GM19468 (cell line): Measurements from ENCODE around the gene WIPF1.
"Not testable (repeated sequence)": the region's sequence is repeated elsewhere in the genome, so short reads cannot be mapped to it uniquely, and the experiment has no call there.

ENCODE experiments used
- ATAC-seq: cut with Tn5 transposase; IDR thresholded peaks from one replicate; pipeline ENCODE4 v1.9.1; 2021; ENCODE audit warnings: mild to moderate bottlenecking, moderate library complexity, moderate number of reproducible peaks; ENCODE audit not compliant: unreplicated experiment; ENCODE audit errors: extremely low read depth

The WIPF1 gene

DNA sequence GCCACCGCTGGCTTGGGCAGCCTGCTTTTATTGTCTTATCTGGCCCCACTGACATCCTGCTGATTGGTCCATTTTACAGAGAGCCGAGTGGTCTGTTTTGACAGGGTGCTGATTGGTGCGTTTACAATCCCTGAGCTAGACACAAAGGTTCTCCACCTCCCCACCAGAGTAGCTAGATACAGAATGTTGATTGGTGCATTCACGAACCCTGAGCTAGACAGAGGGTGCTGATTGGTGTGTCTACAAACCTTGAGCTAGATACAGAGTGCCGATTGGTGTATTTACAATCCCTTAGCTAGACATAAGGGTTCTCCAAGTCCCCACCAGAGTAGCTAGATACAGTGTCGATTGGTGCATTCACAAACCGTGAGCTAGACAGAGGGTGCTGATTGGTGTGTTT lies 49.6 kb downstream of the WIPF1 start:
- not testable (repeated sequence) for ATAC-seq

DNA sequence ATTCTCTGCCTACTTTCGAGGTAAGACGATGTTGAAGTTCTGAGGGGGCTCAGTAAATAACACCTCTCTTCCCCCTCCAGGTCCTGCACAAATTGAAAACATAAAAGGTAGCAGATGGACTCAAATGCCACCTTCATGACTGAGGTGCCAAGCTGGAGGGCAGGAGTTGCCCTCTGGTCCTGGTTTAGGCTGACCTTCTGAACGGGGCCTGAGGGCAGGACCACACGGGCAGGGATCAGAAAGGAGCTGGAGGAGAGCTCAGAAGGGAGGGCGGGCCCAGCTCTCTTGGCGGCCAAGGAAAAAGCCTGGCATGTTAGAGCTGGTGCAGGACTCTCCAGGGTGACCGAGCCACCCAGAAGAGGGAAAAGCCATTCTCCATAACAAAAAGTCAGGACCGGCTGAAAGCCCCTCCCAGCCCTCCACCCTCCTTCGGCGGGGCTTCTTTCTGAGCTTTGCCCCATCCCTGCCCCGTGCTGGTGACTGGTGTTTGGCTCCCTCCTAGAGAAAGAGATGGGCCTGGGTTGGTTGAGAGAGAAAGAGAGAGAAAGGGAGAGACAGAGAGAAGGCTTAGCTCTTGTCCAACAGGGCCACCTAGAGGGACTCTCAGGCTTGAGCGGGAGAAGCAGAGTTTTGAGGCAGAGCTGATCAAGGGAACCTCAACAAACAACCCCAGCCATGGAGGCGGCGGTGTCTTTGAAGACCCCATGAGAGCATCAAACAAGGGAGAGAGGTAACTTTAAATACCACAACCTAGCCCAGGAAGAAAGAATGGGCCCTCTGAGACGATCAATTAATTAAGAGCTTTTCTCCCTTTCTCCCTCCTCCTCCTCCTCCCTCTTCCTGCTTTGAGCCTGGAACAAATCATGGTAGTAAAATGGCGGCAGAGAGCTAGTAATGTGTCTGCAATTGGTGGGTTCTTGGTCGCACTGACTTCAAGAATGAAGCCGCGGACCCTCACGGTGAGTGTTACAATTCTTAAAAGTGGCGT lies 50.8 kb downstream of the WIPF1 start:
- ATAC-seq, result no peak

DNA sequence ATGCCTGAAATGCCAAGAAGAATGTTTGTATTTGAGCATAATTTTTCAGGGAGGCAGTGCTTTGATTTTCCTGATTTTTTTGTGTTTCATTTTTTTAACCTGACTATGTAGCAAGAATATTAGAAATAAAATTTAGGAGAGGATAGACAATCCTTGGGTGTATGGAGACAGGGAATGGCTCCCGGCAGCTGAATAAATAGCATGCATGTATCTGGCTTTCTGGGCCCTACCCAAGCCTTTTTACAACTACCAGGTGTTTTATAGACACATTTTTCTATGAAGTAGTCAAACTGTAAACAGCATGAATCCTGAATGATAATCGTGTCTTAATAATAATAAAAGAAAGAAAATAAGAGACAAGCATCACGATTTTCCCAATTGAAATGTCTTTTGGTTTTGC lies 52.4 kb downstream of the WIPF1 start:
- no peak for ATAC-seq

DNA sequence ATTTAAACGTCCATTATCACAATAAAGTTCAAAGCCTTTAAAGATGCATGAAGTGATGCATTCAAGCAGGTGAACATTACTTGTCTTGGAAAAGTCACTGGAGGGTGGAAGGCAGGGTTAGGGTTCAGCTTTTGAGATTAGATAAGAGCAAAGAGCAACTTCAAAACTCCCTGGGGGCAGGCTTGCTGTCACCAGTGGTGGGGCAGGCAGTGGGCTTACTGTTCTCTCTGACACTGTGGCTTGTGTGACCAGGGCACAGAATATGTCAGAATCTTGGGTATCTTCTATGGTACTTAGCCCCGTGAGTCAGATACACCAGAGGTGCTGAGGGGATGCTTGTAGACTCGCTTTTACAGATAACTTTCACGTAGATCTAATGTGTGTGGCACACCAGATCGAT lies 52.8 kb downstream of the WIPF1 start:
- ATAC-seq, result no peak

DNA sequence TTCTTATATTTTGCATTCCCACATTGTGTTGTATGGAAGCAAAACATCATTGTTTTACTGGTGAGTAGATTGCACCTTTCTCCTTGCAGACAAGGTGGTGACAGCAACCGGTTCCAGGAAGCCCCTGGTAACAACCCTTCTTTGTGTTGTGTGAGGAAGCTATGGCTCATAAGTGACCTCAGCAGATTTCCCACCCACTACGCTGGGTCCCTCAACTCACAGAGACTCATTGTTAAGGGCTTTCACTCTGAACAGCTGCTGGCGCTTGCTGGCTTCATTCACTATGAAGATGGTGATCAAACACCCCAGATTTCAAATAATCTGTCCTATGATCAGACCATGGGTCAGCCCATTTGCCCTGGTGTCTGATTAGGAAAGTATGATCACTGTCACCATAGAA lies 53.4 kb downstream of the WIPF1 start:
- ATAC-seq, result no peak

DNA sequence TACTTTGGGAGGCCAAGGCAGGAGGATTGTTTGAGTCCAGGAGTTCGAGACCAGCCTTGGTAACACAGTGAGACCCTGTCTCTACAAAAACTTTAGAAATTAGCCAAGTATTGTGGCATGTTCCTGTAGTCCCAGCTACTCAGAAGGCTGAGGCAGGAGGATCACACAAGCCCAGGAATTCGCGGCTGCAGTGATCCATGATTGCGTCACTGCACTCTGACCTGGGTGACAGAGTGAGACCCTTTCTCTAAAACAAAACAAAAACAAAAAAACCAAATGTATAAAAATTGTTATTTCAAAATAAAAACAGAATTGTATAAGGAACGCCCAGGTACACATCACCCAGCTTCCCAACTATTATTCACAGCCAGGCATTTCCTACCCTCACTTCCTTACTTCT lies 56.7 kb downstream of the WIPF1 start:
- ATAC-seq, result no peak

DNA sequence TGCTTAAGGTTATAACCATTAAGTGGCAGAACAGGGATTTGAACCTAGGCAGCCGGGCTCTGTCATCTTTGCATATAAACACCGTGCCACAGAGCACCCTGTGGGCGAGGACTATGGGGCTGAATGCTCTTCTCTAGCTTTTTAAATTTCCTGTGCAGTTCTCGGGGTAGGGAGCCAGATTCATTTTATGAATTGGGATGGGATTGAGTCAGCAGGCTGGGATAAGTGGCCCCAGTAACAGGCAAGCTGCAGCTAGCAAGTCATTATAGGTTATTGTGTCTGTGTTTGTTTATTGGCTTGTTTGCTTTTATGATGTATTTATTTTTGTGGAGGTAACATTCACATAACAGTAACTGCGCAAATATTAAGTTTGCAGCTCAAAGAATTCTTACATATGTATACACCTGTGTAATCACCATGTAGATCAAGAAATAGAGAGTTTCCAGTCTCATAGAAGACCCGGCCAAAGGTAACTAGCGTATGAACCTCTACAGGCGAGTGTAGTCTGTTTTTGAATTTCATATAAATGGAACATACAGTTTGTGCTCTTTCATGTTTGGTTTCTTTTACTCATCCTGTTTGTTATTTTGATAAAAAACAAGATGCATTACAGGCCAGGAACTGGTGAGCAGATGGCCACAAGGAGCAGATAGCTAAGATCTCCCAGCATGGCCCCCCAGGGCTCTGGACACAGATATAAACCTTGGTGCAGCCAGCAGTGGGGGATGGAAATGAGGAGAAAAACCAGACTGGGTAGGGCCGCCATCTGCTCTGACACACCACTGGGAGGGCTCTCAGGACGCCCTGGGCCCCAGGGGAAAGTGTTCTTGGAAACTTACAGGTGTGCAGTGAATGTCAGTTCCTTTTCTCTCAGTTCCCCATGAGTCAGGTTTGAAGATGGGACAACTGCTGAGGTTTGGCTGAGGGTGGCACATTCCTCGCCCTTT lies 61.6 kb downstream of the WIPF1 start:
- ATAC-seq, result no peak

DNA sequence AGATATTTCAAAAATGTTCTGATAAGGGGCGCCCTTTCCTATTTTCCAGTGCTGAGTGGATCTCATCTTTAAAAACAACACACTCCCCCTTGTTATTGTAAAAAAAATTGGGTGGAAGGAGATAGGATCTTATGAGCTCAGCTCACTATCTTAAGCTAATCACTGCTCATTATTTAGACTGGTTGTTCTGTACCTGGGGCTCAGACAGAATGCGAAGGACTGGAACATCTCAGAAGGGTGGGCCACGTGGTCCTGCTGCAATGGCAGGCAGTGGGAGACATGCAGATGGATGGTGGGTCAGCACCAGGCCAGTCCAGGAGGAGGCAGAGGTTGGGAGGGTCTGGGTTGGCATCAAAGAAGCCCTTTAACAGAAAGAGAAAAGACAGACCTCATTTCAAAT lies 62.5 kb downstream of the WIPF1 start:
- ATAC-seq, result no peak

DNA sequence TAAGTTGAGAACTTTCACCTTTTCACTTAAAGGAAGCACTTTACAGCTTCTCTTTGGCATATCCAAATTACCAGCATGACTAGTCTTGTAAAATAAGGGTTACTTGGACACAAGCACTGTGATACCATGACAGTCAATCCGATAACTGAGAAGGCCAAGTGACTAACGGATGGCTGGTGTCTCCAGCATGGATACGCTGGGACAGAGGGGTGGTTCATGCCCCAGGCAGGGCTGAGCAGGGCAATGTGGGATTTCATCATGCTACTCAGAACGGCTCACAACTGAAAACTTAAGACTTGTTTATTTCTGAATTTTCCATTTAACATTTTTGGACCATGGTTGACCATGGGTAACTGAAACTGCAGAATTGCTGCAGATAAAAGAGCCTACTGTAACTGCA lies 67.7 kb downstream of the WIPF1 start:
- ATAC-seq, result no peak

DNA sequence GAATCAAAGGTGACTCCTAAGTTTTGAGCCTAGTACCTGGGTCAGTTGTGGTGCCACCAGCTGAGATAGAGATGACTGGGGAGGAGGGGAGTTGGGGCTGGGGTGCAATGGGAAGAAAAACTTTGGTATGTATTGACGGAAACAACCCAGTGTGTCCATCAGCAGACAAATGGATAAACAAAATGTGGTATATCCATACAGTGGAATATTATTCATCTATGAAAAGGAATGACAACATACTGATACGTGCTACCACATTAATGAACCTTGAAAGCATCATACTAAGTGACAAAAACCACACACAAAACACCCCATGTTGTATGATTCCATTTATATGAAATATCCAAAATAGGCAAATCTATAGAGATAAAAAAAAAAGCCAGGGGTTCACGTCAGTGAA lies 69.6 kb downstream of the WIPF1 start:
- ATAC-seq, result no peak

DNA sequence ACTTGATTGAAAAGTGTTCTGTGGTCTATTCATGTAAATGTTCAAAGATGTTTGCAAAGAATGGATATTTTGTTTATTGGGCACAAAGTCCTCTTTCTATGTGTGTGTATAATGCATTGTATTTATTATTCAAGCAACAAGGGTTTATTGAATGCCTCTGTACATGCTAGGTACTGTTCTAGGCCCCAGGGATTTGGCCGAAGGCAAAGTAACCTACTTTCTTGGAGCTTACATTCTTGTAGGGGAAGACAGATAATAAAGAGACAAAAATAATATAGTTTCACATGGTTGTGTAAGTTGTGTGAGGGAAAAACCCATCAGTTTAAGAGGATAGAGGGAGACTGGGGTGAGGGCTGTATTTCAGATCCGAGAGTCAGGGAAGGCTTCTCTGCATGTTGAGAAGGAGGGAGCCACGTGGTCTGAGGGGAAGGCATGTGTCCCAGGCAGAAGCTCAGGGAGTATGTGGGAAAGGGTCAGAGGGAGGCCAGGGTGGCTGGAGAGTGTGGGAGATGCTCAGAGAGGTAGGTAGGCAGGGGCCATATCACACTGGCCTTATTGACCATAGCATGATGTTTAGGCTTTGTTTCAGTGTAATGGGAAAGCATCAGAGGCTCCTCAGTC lies 70.4 kb downstream of the WIPF1 start:
- ATAC-seq, result no peak

DNA sequence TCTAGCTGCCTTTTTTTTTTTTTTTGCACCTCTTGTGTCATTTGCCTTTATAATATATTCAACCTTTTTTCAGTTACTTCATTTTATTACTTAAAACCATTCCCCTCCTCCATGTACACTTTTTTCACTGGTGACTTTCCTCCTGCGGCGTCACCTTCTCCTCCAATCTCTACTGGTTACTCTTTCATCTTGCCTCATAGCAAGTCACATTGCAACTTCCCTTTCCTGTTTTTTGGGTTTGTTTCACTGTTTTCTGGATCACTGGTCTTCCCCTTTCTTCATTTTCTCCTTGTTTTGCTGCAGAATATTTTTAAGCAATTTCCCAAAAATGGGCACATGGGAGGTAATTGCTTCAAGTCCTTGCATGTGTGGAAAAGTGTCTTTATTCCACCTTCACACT lies 73.1 kb downstream of the WIPF1 start:
- ATAC-seq, result no peak

DNA sequence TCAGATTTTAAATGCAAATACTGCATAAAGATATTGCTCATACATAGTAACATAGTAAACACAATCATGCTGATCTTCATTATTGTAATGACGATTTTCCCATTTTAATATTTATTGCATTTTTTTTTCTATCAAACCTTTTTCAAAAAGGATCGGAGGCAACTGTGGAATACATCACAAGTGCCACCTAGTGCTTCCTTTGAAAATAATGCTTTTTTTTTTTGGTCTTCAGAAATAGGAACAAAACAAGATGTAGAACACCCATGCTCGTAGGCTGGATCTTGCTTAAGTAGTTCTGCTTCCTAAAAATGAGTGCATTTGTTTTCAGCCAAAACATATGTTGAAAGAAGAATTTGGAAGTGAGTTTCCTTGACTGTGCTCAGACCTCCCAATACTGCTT lies 75.1 kb downstream of the WIPF1 start:
- no peak for ATAC-seq

DNA sequence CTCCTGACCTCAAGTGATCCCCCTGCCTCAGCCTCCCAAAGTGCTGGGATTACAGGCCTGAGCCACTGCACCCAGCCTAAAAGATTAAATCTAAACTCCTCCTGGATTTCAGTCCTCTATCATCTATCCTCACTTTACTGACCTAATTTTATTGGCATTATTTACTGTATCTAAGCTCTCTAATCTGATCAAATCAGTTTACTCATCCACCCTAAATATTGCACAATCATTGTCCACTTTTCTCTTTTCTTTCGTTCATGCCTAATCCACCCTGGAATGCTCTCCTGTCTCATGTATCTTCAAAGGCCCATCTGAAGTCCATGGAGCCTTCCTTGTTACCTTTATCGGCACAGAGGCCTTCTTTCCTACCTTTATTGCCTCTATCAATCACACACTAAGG lies 79.2 kb downstream of the WIPF1 start:
- ATAC-seq, result no peak

DNA sequence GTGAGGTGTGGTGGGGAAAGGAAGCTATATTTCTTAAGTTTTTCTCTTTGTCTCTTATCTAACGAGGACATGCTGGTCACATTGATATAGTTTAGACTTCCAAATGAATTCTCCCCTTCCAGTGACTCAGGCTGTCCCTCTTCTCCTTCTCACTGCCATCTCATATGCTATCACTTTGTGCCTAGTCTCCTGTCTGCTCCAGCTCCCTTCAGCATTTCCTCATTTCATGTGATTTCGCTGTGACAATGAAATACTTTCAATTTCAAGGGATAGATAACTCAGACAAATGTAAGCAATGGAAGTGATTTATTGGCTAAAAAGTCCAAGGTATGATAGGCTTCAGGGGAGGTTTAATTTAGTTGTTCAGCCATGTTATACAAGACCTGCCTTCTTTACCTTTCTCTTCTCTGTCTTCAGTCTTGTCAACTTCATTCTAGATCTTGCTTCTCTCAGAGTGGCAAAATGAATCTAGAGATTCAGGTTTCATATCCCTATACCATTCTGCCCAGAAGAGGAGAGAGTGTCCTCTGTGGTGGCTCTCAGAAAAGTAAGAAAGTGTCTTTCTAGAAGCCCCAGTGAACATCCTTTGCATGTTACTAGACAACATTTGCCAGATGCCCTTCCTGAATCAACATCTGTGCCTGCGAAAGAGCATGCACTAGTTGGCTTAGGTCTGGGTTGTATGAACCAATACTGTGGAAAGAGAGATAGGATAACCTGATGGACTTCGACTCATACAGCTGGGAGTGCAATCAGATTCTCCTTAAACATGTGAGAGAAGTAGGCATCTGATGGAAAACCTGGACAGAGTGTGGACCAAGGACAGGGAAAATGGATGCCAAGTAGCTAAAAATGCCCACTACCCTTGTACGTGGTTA lies 80.9 kb downstream of the WIPF1 start:
- ATAC-seq, result no peak

DNA sequence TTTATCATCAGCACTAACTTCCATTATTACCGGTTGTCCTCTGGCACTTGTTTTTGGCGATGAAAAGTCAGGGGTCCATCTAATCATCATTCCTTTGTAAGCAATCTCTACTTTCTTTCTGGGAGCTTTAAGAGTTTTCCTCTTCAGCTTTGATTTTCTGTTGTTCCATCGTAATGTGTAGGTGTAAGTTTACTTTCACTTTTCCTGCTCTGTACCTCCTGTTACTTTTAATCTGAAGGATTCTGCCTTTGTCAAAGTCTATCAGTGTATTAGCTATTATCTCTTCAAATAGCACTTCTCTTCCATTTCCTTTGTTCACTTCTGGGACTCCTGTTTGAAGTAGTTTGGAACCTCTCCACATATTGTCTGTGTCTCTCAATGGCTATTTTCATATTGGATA lies 85.3 kb downstream of the WIPF1 start:
- no peak for ATAC-seq

DNA sequence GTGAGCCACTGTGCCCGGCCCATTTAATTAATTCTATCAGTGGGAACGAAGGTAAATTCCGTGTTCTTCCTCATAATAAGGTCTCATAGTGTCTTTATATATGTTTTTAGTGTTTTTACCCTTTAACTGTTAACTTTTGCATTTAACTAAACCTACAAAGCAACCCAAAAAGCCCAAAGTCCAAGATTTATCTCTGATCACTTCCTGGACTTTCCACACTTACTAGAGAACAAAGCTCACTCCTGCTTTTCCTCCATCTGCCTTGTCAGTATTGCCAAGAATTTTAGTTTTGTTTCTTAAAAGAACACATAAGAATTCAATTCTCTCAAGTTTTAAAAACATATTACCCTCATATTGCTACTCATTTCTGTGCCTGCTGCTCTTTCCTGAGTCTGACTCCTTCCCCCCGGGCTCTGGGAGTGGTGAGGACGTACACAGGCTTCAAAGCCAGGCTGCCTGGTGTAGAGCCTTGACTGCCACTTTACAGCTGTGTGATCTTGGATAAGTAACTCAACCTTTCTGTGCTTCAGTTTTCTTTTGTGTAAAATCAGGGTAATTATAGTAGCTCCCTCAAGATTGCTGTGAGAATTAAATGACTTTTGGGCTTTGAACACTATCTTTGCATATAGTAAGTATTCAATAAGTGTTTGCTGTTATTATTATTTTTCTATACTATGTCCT lies 85.9 kb downstream of the WIPF1 start:
- no peak for ATAC-seq

DNA sequence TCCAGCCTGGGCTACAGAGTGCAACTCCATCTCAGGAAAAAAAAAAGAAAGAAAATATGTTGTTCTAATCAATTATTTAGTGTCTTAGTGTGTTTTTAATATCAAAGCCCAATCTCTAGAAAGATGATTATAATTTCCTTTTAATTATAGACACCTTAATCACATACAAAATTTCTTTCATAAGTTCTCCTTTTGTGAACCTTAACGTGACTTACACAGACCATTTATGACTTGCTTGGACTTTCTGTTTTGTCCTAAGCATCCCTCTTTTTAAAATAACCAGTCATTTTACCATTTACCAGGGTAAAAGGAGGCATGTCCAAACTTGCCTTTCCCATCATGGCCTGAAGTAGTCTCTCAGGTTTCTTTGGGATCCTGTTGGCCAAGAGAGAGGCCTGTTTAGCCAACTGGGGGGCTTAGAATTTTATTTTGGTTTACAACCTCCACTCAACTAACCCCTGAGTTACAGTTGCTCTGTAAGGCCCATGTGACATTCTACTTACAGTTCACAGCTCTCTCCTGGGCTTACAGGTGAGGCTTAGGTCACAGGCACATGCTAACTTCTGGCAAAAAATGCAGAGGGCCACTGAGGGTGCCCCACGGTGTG lies 86.9 kb downstream of the WIPF1 start:
- ATAC-seq, result no peak
